ENCODE data around the gene PCGF1.

DNA sequence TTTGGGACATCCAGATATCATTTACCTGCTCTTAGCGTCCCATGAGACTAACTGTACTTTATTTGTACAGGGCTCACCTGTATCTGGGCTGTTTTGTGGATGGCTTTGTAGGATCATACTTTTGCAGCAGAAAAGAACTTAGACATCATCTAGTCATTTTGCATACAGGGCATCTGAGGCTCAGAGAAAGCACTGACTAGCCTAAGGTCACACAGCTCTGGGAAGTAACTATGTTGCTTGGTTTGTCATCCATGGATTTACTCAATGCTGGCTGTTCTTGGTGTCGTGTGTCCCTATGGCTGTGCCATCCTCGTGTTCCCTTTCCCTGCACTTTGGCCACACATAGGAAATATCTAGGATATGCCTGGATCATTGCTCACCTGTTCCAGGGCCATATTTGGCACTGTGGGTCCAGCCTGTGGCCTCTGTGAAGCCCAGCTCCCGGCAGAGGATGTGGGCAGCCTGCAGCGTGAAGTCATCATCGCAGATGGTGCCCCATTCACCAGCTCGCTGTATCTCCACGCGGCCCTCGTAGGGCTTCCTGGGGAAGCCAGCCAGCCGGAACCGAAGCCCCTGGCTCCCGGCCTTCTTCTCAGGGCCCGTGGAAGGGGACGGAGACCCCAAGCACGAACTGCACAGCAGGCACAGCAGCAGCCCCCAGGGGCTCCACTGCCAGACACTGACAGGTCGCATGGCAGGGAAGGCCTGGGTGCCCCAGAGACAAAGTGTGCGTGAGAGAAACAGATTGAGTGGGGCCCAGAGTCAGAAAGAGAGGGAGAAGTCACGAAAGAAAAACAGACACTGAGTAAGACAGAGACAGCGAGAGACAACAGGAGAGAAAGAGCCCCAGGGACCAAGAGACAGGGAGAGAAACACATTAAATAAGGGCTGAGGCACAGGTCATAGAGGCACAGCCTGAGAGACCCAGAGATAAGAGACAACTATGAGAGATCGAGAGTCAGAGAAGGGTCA, 44.7 kb upstream of the PCGF1 start:
- TF ChIP-seq MAX (IDR thresholded peaks at IDR 0.05) (no peak), ZBTB33 (IDR thresholded peaks at IDR 0.05) (no peak), FOXA1 (IDR thresholded peaks at IDR 0.05) (no peak)
- TF ChIP-seq, protein P1, sequence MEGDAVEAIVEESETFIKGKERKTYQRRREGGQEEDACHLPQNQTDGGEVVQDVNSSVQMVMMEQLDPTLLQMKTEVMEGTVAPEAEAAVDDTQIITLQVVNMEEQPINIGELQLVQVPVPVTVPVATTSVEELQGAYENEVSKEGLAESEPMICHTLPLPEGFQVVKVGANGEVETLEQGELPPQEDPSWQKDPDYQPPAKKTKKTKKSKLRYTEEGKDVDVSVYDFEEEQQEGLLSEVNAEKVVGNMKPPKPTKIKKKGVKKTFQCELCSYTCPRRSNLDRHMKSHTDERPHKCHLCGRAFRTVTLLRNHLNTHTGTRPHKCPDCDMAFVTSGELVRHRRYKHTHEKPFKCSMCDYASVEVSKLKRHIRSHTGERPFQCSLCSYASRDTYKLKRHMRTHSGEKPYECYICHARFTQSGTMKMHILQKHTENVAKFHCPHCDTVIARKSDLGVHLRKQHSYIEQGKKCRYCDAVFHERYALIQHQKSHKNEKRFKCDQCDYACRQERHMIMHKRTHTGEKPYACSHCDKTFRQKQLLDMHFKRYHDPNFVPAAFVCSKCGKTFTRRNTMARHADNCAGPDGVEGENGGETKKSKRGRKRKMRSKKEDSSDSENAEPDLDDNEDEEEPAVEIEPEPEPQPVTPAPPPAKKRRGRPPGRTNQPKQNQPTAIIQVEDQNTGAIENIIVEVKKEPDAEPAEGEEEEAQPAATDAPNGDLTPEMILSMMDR (IDR thresholded peaks at IDR 0.05; ENCODE audit: low read depth, low read length, missing input control), result no peak
- TF ChIP-seq, protein P2, sequence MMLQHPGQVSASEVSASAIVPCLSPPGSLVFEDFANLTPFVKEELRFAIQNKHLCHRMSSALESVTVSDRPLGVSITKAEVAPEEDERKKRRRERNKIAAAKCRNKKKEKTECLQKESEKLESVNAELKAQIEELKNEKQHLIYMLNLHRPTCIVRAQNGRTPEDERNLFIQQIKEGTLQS (IDR thresholded peaks at IDR 0.05), result no peak
- TF ChIP-seq, protein P3, sequence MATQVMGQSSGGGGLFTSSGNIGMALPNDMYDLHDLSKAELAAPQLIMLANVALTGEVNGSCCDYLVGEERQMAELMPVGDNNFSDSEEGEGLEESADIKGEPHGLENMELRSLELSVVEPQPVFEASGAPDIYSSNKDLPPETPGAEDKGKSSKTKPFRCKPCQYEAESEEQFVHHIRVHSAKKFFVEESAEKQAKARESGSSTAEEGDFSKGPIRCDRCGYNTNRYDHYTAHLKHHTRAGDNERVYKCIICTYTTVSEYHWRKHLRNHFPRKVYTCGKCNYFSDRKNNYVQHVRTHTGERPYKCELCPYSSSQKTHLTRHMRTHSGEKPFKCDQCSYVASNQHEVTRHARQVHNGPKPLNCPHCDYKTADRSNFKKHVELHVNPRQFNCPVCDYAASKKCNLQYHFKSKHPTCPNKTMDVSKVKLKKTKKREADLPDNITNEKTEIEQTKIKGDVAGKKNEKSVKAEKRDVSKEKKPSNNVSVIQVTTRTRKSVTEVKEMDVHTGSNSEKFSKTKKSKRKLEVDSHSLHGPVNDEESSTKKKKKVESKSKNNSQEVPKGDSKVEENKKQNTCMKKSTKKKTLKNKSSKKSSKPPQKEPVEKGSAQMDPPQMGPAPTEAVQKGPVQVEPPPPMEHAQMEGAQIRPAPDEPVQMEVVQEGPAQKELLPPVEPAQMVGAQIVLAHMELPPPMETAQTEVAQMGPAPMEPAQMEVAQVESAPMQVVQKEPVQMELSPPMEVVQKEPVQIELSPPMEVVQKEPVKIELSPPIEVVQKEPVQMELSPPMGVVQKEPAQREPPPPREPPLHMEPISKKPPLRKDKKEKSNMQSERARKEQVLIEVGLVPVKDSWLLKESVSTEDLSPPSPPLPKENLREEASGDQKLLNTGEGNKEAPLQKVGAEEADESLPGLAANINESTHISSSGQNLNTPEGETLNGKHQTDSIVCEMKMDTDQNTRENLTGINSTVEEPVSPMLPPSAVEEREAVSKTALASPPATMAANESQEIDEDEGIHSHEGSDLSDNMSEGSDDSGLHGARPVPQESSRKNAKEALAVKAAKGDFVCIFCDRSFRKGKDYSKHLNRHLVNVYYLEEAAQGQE (IDR thresholded peaks at IDR 0.05), result no peak
